Stimulated activated CD8-positive, alpha-beta memory T cell treated with anti-CD3 and anti-CD28 coated beads, Interleukin-7, amount 100 ng/mL, for 1 hour (primary cell): ENCODE data around the gene ETV1.

Experiments
- DNase-seq, 2 donors: peaks; one replicate each; pipeline ENCODE4 v3.0.0-alpha.2; 2020; ENCODE audit warnings: low read depth in 2 of 2

Gene ETV1

DNA sequence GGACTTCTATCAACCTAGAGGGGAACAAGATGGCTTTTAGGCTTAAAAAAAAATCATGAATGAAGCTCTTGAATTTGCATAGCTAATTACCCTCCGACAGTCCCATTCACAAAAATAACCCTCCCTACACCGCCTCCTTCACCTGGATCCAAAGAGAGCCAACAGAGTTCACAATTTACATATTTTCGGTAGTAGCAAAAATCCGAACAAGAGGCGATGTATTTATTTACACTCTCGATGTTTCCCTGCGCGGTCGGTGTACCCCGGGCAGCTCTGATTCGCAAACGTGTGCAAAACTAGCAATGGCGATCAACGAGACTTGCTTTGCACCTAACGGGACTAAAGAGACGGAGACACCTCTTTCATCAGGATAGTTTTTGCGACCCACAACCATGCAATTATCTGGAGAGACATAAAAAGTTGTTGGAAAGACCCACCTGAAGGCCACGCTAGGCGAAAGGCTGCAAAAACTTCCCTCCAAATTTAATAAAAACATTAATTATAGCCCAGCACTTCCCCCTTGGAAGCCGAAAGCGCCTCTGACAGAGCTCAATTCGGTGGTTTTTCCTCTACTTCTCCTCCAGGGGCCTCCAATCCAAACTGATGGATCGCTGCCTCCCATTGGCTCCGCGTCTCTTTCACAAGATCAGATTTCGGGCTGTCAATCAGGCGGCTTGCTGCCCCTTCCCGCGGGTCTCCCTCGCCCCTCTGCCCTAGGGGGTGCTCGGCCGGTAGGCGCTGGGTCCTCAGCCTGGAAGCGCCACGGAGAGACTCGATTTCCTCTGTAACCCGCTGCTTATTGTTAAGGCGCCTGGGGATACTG is at the start of gene ETV1:
ETV1 (minus strand) TSS at position 541 of the 823 bp plus-strand sequence. CDS start 614 bp downstream, outside the sequence.
- DNase-seq, result no peak

DNA sequence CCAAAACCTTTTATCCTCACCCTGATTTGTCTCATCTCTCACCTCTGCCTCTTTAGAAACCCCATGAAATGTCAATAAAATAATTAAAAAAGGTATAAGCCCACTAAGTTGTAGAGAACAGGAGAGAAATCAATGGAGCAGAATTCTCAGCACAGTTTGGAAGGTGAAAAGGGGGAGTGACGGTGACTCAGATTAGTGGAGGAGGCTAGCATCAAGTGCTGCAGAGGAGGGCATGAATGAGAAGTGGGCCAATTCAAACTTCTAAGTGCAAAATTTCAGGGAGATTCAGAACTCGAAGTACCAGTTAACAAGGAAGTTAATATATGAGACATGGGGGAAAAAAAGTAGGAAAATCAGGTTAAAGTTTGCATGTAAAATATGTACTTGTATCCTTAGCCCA is 34.9 kb upstream of the ETV1 start:
- no peak for DNase-seq

DNA sequence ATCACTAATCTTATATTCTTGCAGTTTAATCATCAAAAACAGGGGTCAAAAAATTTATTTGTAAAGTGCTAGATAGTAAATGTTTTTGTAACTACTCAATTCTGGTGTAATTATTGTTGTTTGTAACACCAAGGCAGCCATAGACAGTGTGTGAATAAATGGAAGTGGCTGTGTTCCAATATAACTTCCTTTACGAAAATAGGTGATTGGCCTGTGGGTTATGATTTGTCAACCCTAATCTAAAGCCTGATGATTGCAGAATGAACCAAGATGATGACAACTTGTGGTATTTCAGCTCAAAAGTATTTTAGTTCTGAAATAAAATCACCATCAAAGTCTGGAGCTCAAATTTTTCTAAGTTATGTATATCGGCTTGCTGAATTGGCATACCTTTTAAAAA is 34.4 kb upstream of the ETV1 start:
- no peak for DNase-seq

DNA sequence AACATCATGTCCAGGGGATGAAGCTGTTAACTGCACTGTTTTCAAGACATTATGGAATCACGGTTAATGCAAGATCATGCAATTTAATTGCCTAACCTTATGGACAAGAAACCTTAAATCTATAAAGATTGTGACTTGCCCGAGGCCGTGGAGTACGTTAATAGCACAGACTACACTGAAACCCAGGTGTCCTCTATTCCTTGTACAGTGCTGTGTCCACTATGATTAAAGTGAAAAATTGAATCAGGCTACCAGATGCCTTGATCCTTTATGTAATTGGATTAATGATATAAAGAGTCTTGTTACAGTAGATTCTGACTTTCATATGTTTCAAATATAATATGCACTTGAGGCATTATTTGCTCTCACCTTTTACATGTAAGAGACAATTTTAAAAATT is 33.9 kb upstream of the ETV1 start:
- no peak for DNase-seq

DNA sequence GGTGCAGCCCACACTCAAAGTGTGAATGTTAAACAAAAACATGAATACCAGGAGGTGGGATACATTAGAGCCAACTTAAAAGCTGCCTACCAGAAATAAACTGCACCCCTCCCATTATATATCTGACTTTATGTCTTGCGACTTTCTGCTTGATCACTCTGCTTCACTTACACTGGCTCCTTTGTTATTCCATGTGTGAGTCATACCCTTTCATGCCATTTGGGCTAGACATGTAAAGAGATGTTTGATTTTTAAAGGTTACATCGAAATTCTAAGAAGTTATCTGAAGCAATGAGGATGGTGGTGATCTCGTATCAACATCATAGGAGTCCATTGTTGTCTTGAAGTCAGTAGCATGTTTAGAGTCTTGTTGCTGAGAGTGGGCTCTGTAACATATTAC is 31.6 kb upstream of the ETV1 start:
- DNase-seq, result no peak

DNA sequence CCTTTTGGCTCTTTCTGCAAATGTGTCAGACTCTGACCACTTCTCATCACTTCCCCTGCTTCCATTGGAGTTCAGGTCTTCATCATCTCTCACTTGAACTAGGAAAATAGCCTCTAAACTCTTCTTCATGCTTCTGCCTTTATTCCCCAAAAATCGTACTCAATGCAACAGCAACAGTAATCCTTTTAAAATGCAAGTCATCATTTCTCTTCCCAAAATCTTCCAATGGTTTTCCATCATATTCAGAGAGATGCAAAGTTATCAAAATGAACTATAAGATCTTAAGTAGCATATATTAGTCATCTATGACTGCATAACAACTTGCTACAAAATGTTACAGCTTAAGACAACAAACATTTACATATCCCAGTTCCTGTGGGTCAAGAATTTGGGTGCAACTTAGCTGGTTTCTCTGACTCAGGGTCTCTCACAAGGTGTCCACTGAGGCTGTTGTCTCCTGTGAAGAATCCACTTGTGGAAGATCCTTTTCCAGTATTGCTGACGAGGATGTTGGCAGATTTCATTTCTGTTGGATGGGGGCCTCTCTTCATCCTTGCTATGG is 31.0 kb upstream of the ETV1 start:
- no peak for DNase-seq

DNA sequence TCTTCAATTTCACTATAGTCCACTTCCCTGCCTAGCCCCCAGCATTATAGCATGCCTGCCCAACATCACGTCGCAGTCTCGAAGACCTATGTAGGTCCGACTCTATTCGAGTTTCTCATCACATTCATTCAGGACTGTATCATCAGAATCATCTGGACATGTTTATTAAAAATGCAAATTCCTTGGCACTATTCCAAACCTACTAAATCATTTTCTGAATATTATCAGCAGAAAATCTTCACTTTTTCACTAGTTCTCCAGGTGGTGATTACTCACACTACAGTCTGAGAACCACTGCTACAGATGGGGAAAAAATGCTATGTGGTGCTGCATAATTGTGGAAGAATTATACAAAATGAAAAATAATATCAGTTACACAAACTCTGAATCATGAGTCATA is 29.3 kb upstream of the ETV1 start:
- DNase-seq, result no peak

DNA sequence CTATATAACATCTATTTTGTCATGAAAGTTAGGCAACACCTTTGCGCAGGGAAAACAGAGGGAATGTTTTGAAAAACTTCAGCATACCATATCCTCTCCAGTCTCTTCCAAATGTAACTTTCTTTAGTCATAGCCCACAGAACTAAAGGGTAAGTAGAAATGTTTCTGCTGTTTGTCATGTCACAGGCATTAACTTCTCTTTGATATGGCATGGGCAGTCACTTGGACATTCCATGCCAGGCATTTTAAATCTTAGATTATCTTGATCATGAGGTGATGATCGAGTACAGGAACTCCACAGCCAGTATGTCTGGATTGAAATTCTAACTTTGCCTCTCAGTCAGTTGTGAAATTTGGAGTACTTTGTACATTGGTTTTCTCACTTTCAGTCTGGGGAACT is 27.5 kb upstream of the ETV1 start:
- DNase-seq, result no peak

DNA sequence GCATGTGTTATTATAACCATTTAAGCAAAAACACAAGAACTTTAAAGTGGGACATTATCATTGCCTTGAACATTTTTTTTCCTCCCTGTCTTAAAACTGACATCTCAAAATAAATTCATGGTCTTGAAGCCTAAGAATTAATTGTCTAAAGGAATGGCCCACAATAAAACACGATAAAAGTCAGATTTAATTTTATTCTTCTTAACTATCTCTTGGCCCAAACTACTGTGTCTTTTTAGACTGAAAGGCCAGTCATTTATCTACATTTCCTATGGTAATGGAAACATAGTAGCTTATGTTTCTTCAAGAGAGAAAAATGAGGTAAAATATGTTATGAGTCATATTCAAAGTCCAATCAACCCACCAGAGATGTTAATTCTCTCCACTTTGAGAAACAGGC is 24.4 kb upstream of the ETV1 start:
- no peak for DNase-seq

DNA sequence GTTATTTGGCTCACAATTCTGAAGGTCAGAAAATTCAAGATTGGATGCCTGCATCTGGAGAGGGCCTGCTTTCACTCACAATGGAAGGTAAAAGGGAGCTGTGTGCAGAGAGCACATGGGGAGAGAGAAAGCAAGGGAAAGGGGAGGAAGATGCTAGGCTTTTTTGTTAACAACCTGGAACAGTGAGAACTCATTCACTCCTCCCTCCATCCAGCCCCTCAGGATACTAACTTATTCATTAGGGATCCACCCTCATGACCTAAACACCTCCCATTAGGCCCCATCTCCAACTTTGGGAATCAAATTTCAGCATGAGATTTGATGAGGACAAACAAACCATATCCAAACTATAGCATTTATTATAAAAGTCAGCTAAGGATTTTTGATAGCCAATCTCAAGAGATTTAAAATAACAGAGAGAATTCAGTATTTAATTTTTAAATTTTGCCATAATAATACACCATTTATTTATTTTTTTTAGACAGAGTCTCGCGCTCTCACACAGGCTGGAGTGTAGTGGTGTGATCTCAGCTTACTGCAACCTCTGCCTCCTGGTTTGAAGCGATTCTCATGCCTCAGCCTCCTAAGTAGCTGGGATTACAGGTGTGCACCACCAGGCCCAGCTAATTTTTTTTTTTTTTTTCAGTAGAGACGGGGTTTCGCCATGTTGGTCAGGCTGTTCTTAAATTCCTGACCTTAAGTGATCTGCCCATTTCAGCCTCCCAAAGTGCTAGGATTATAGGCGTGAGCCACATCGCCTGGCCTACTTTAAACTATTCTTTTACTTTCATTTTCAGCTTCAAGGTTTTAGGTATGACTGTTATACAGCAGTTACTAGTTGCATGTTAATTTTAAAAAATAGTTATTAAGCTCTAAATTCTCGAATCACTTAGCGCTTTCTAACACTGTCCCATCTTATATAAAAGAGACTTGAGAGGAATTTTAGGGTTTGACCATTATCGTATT is 20.3 kb upstream of the ETV1 start:
- no peak for DNase-seq

DNA sequence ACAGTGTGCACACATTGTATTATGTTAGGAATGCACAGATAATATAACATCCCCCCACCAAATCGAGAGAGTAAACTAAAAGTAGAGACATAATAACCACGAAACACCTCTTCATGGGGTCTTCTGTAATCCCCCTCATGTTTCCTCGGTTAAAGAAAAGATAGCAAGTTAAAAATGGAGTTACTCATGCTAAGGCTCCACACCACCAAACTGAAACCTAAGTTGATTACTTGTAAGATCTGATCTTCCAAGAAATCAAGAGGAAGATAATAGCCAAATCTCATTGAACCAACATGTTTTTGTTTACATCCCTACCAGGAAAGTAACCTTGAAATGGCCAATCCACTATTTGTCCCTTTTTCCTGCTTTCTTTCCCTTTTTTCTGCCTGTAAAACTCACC is 11.7 kb upstream of the ETV1 start:
- no peak for DNase-seq

DNA sequence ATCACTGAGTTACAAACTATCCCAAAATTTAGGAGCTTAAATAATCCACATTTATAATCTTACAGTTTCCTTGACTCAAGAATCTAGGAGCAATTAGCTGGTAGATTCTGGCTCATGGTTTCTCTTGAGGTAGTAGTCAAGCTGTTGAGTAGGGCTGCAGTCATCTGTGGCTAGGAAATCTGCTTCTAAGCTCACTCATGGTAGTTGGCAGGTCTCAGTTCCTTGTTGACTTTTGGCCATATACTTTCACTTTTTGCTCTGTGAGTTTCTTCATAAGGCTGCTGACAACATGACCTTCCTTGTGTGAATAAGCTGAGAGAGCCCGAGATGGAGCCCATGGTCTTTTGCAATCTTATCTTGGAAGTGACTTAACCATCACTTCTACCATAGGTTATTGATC is 10.8 kb upstream of the ETV1 start:
- no peak for DNase-seq

DNA sequence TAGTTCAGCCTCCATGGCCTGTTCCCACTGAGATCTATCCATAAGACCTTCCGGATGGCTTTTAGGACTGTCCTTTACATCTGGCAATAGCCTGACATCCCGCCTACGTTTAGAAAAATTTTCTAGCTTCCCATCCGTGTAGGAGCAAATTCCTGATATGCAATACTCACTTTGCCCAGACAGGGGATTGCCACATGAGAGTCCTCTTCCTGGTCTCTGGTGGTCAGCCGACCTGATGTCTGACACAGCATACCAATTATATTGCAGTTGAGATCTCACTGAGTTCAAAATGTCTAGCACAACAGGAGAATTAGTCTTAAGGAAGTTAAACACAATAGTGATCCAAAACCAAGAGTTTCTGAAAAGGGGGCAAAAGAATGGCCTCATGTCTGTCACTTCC is 9.4 kb upstream of the ETV1 start:
- no peak for DNase-seq

DNA sequence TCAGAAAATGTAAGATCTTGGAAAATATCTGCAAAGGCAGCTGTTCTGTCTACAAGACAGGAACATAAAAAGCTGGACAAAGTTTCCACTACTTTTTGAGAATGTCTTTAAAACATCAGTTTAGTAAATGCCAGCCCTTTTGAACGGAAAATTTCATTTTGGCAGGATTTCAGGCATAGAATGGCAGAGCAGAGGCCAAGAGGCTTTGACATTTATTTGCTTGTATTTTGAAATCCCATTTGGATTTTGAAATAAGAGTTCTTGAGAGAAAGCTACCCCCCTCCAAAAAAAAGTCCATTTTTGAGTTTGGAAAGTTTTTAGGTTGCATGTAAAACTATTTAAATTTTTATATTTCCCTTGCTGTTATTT is 3.1 kb upstream of the ETV1 start:
- no peak for DNase-seq

DNA sequence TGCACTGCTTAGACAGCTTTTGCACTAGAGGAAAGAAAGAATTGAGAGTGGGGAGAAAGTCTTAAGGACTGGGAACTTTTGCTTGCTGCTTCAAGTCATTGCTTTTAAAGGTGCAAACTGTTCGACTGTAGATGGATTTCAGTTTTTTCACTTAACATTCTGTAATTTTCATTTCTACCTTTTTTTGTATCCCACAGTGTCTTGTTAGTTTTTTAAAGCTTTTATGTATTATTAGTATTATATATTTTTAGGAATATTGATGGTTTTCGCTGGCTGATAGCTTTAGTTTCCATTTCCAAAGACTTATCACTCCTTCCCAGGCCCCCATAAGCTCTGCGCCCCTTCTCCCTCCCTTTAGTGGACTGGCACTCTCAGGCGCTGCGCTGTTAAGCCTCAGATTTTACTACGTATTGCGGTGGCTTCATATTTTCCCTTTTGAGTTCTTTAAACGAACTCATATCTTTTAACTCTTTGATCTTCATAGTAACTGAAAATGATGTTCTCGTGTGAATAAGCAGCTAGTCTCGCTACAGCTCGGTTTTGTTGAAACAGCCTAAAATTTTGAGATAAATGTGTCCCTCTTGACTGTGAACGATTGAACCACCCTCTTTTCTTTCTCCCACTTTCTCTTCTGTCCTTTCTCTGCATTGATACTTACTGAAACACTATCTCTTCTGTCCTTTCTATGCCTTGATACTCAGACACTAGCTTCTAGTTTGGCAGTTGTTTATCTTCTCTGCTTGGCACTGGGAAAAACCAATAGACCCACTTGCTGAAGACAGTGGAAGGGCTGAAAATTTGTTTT is 2.5 kb upstream of the ETV1 start:
- no peak for DNase-seq

DNA sequence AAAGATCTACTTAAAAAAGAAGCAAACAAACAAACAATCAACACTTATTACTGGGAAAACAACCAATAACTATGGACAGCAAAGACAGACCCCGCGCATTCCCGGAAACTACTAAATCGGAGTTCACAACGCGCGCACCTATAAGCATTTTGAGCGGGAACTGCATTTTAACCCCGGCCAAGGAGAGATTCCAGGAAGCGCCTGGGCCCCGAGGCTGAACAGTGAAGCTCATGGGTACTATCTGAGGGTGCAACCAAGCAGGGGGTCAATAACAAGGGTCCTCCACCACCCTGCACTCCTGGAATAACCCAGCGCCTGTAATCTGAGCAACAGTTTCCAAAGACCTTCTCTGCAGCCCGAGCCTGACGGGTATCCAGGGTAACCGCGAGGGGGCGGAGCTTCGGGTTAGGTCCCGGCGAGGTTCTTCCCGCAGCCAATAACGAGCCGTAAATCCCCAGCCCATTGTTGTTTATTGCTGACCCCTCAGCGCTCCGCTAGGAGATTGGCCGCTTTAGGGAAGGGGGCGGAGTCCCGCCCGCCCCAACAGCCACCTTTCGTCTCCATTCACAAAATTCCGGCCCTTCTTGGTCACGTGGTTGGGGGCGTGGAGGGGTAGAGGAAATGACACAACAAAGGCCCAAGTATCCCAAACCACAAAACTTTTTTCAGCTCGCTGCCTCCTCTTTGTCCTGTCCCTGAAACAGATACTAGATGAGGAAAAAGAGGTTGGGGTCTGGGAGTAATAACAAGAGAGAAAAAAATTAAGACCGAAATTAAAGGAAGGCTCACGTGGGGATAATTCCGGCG is 1.7 kb upstream of the ETV1 start:
- DNase-seq, result peak in 1 of 2 donors; percentile 30

DNA sequence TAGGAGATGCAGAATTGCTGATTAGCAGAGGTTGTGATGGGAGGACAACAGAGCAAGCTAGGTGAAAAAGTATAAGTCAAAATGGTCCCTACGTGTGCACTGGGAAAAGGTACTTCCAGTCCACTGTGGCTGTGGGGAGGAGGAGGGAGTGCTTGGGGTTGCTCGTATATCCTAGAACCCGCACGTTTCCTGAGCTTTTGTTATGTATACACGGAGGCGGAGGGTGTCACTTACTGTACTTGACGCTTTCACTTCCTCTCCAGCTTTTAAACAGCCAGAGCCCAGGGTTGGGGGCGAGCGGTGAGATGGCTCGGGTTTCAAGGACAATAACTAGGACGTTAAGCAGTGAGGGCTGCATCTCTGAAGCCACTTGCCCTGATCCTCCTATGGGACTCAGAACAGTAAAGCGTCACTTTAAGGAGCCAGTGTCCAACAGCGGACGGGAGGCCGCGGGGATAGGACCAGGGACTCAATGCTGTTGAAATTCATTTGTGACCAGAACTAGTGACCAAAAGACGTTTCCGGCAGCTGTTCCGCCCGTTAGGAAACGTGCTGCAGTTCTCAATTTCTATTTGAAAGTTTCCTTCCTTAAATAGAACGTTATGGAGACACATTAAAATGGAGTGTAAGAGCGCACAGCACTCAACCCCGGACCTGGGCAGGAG is 985 bp upstream of the ETV1 start:
- DNase-seq, result no peak

DNA sequence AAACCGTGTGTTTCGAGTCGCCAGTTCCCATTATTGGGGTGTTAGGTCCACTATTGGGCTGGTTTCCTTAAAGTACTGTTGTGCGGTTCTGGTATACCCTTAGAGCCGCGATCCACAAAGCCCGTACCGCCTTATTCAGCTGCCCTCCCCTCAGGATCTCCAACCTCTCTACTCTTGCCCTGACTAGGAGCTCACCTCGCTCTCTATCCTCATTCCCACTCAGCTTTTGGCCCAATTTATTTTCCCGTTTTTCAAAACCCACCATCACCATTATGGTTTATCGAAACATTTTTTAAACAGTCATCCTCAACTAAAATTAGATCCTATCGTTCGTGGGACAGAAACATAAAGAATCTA is 461 bp upstream of the ETV1 start:
- no peak for DNase-seq

DNA sequence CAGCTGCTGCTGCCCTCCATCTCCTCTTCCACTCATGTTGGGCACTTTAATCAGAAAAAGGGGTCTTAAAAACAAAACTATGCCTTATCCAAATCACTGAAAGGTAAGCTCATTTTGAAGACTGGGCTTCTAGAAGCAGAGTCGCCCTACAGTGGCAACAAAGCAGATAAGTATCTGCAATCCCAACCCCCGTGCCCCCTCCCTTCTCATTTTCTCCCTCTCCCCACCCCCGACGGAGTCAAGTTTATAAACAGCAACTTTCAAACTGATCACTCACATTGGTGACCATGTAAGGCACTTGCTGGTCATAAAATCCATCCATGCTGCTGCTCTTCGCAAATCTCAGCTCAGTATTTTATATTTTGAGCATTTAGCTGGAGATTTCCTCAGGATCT is 738 bp downstream of the ETV1 start:
- DNase-seq, result no peak

DNA sequence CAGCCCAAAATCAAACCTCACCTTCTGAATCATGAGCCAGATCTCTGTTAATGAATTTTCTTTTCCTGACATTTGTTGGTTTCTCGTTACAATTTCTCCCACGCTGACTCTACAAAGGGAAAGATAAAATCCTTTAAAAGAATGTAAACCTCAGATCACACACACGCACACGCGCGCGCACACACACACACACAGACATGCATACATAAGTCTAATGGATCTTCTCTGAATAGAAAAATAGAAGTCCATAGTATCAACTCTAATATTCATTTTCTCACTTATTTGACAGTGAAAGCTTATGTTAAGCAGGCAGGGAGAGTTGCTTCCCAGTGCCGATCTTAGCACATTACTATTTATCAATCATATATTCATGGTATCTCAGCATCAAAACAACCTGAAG is 1.4 kb downstream of the ETV1 start:
- DNase-seq, result no peak

DNA sequence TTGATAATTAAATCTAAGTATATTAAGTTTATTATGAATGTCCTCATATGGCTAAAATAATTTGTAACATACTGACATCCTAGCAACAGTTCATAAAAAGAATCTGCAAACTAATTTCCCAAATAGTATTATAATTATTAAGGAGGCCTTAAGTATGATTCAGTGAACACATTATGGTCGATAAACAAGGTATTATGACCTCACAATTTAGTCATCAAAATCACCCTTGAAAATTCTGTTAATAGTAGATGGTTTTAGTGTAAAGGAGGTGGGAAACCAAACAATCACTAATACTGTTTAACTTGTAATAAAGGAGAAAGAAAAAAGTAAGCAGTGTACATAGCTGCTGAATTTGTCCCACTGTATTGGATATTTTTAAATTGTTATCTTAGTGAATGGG is 2.1 kb downstream of the ETV1 start:
- no peak for DNase-seq
